Measurements from ENCODE around the gene UTP4.

GRCh38 chr16:69085032-69085695, 47.3 kb upstream of the UTP4 start:
- TF ChIP-seq POLR2A (IDR thresholded peaks at IDR 0.05; ENCODE audit: control extremely low read depth in 1 of 2, low read depth in 2 of 2, low read length in 2 of 2) (no peak), USF2 (IDR thresholded peaks at IDR 0.05; ENCODE audit: low read length) (no peak), ATF3 (IDR thresholded peaks at IDR 0.05; ENCODE audit: insufficient read depth, low read depth, low read length) (no peak), KDM4A (IDR thresholded peaks at IDR 0.05; ENCODE audit: low read depth, low read length, severe bottlenecking) (no peak), CTCF (IDR thresholded peaks at IDR 0.05; ENCODE audit: control extremely low read depth in 1 of 3, insufficient read depth in 1 of 3, low read depth in 1 of 3, low read length in 3 of 3) (no peak), POLR2AphosphoS5 (IDR thresholded peaks at IDR 0.05; ENCODE audit: low read depth, low read length) (no peak), MAFK (IDR thresholded peaks at IDR 0.05; ENCODE audit: low read depth, low read length) (no peak), MAX (IDR thresholded peaks at IDR 0.05) (no peak), SUZ12 (IDR thresholded peaks at IDR 0.05; ENCODE audit: low read length) (no peak), RAD21 (IDR thresholded peaks at IDR 0.05 in 1 of 2, conservative IDR thresholded peaks at IDR 0.05 in 1 of 2; ENCODE audit: low read depth in 2 of 2, low read length in 2 of 2) (no peak), KDM5A (IDR thresholded peaks at IDR 0.05; ENCODE audit: low read length) (no peak), TEAD4 (IDR thresholded peaks at IDR 0.05; ENCODE audit: low read depth, low read length) (no peak)

Measured in H1 (cell line).